Immature natural killer cell (primary cell): ENCODE results near the gene GLRA1. TPM values are rescaled to one million over a fixed set of nuclear protein-coding genes. Genes with fewer than 3 reads are reported as not detected.
"Not testable (repeated sequence)": the region's sequence is repeated elsewhere in the genome, so short reads cannot be mapped to it uniquely, and the experiment has no call there.

ENCODE experiments used
- DNase-seq, 3 donors: peaks; one replicate each; pipeline ENCODE4 v3.0.0; 2022; ENCODE audit warnings: mixed read lengths in 1 of 3
- H3K27ac Mint-ChIP-seq, 6 donors: one replicate each; pipeline ENCODE4 v1.8.0; 2020; ENCODE audit warnings: mixed read lengths in 6 of 6, mild to moderate bottlenecking in 5 of 6, inconsistent platforms in 4 of 6, moderate library complexity in 3 of 6
- H3K27me3 Mint-ChIP-seq, 3 donors: one replicate each; pipeline ENCODE4 v1.8.0; 2020 to 2021; ENCODE audit warnings: low read depth in 3 of 3, mild to moderate bottlenecking in 3 of 3, mixed read lengths in 3 of 3, moderate library complexity in 3 of 3, inconsistent platforms in 1 of 3
- H3K36me3 Mint-ChIP-seq, 3 donors: one replicate each; pipeline ENCODE4 v1.8.0; 2020; ENCODE audit warnings: mixed read lengths in 3 of 3, inconsistent platforms in 2 of 3, mild to moderate bottlenecking in 2 of 3
- H3K4me1 Mint-ChIP-seq, 2 donors: one replicate each; pipeline ENCODE4 v1.8.0; 2020; ENCODE audit warnings: inconsistent platforms in 2 of 2, mild to moderate bottlenecking in 2 of 2, mixed read lengths in 2 of 2, moderate library complexity in 1 of 2
- H3K4me3 Mint-ChIP-seq, 5 donors: one replicate each; pipeline ENCODE4 v1.8.0; 2020; ENCODE audit warnings: mild to moderate bottlenecking in 5 of 5, mixed read lengths in 5 of 5, inconsistent platforms in 3 of 5, moderate library complexity in 3 of 5
- H3K9me3 Mint-ChIP-seq, 6 donors: one replicate each; pipeline ENCODE4 v1.8.0; 2020; ENCODE audit warnings: mild to moderate bottlenecking in 6 of 6, mixed read lengths in 6 of 6, inconsistent platforms in 4 of 6, moderate library complexity in 3 of 6
- polyA plus RNA-seq, 3 donors: library from polyadenylated mRNA; unstranded; fragments of 300-500 nt; fragmentation: Illumina TruSeq; gene quantifications; one replicate each; pipeline ENCODE4 v1.2.3, GENCODE V29; 2021

GLRA1 gene
- polyA plus RNA-seq, 3 donors from 2014 or later = not detected

- no peak overlapping the region for H3K4me3 Mint-ChIP-seq
- H3K4me1 Mint-ChIP-seq = peaks cover 42 to 62% of the 10 kb centered on the region in 2 donors
- H3K9me3 Mint-ChIP-seq = no peaks in the 10 kb centered on the region
- peak overlapping the region in 4 of 6 donors; percentile 13 to 70 (median 42) for H3K27ac Mint-ChIP-seq
- H3K36me3 Mint-ChIP-seq = peaks cover 6 to 26% (median 14%) of the 10 kb centered on the region in 3 donors
- DNase-seq = no peak
- no peaks in the 10 kb centered on the region for H3K27me3 Mint-ChIP-seq
These were observed 138.2 kb downstream of the GLRA1 start for GRCh38 chr5:151786468-151786867.

GRCh38 chr5:151784141-151784540, 140.5 kb downstream of the GLRA1 start:
- H3K27me3 Mint-ChIP-seq = no peaks in the 10 kb centered on the region
- H3K36me3 Mint-ChIP-seq = peaks cover 0 to 10% (median 0%) of the 10 kb centered on the region in 3 donors
- no peaks in the 10 kb centered on the region for H3K9me3 Mint-ChIP-seq
- DNase-seq = no peak
- H3K27ac Mint-ChIP-seq = peak overlapping the region in 5 of 6 donors; percentile 19 to 72 (median 32)
- H3K4me3 Mint-ChIP-seq = peak overlapping the region in 1 of 5 donors; percentile 25
- peaks cover 59 to 73% of the 10 kb centered on the region in 2 donors for H3K4me1 Mint-ChIP-seq

GRCh38 chr5:151783664-151784063, 141.0 kb downstream of the GLRA1 start:
- not testable (repeated sequence) for H3K4me3 Mint-ChIP-seq, H3K27ac Mint-ChIP-seq, H3K27me3 Mint-ChIP-seq, H3K9me3 Mint-ChIP-seq, DNase-seq
- Mint-ChIP-seq H3K4me1 (peaks cover 62 to 77% of the 10 kb centered on the region in 2 donors), H3K36me3 (peaks cover 0 to 10% (median 0%) of the 10 kb centered on the region in 3 donors)

- H3K4me3 Mint-ChIP-seq = peak overlapping the region in 1 of 5 donors; percentile 53
- no peaks in the 10 kb centered on the region for H3K27me3 Mint-ChIP-seq
- peaks cover 73 to 92% of the 10 kb centered on the region in 2 donors for H3K4me1 Mint-ChIP-seq
- peak overlapping the region in 3 of 6 donors; percentile 2 to 72 (median 55) for H3K27ac Mint-ChIP-seq
- DNase-seq = no peak
- peaks cover 0 to 12% (median 4%) of the 10 kb centered on the region in 3 donors for H3K36me3 Mint-ChIP-seq
- H3K9me3 Mint-ChIP-seq = no peaks in the 10 kb centered on the region
These were observed 143.4 kb downstream of the GLRA1 start for GRCh38 chr5:151781201-151781600.

- Mint-ChIP-seq H3K36me3 (peaks cover 0 to 12% (median 4%) of the 10 kb centered on the region in 3 donors), H3K27me3 (no peaks in the 10 kb centered on the region), H3K9me3 (no peaks in the 10 kb centered on the region), H3K4me3 (peak overlapping the region in 2 of 5 donors; percentile 24 to 25), H3K27ac (peak overlapping the region in 4 of 6 donors; percentile 26 to 31 (median 30)), H3K4me1 (peaks cover 73 to 92% of the 10 kb centered on the region in 2 donors)
- DNase-seq = no peak
These were observed 144.3 kb downstream of the GLRA1 start for GRCh38 chr5:151780348-151780747.

- Mint-ChIP-seq H3K9me3 (no peaks in the 10 kb centered on the region), H3K27me3 (no peaks in the 10 kb centered on the region)
These were observed 145.0 kb downstream of the GLRA1 start for GRCh38 chr5:151779531-151780125.

GRCh38 chr5:151775025-151775606, 149.5 kb downstream of the GLRA1 start:
- Mint-ChIP-seq H3K27me3 (peaks cover 0 to 10% (median 9%) of the 10 kb centered on the region in 3 donors), H3K36me3 (peaks cover 0 to 12% (median 4%) of the 10 kb centered on the region in 3 donors), H3K27ac (peak overlapping the region in 5 of 6 donors; percentile 62 to 86 (median 72)), H3K4me3 (peak overlapping the region; percentile 28 to 92 (median 31)), H3K9me3 (no peaks in the 10 kb centered on the region), H3K4me1 (peaks cover 72 to 74% of the 10 kb centered on the region in 2 donors)
- DNase-seq = no peak

More at GRCh38 chr5:151779531-151780125, 145.0 kb downstream of the GLRA1 start:
- H3K27ac Mint-ChIP-seq = peak overlapping the region in 4 of 6 donors; percentile 25 to 77 (median 30)
- H3K36me3 Mint-ChIP-seq = peaks cover 0 to 12% (median 4%) of the 10 kb centered on the region in 3 donors
- peak overlapping the region in 3 of 5 donors; percentile 0 to 30 (median 4) for H3K4me3 Mint-ChIP-seq
- H3K4me1 Mint-ChIP-seq = peaks cover 74 to 92% of the 10 kb centered on the region in 2 donors
- no peak for DNase-seq

- peaks cover 64 to 66% of the 10 kb centered on the region in 2 donors for H3K4me1 Mint-ChIP-seq
- H3K36me3 Mint-ChIP-seq = peaks cover 0 to 8% (median 4%) of the 10 kb centered on the region in 3 donors
- H3K27me3 Mint-ChIP-seq = peaks cover 0 to 13% (median 9%) of the 10 kb centered on the region in 3 donors
- H3K4me3 Mint-ChIP-seq = peak overlapping the region; percentile 85 to 97 (median 92)
- H3K27ac Mint-ChIP-seq = peak overlapping the region in 5 of 6 donors; percentile 42 to 91 (median 86)
- H3K9me3 Mint-ChIP-seq = no peaks in the 10 kb centered on the region
- no peak for DNase-seq
These were observed 150.7 kb downstream of the GLRA1 start for GRCh38 chr5:151773951-151774350.

- peaks cover 62 to 64% of the 10 kb centered on the region in 2 donors for H3K4me1 Mint-ChIP-seq
These were observed 151.6 kb downstream of the GLRA1 start for GRCh38 chr5:151772846-151773561.

More at GRCh38 chr5:151772846-151773561, 151.6 kb downstream of the GLRA1 start:
- no peaks in the 10 kb centered on the region for H3K9me3 Mint-ChIP-seq
- H3K4me3 Mint-ChIP-seq = peak overlapping the region; percentile 86 to 97 (median 94)
- H3K36me3 Mint-ChIP-seq = peaks cover 0 to 7% (median 3%) of the 10 kb centered on the region in 3 donors
- H3K27me3 Mint-ChIP-seq = peaks cover 0 to 13% (median 9%) of the 10 kb centered on the region in 3 donors
- H3K27ac Mint-ChIP-seq = peak overlapping the region in 5 of 6 donors; percentile 82 to 94 (median 89)
- DNase-seq = no peak

Other genes starting within 250 kb of the GLRA1 start
- gene SPARC, start 237.9 kb downstream of the GLRA1 start, polyA plus RNA-seq = 10 to 100 TPM in 1 of 3 donors, 1 to 10 TPM in 2; 5.1 to 34.4 (median 9.8) TPM
- 100 to 1,000 TPM; 112 to 145 (median 113) TPM for gene ATOX1, start 166.2 kb downstream of the GLRA1 start, polyA plus RNA-seq
- 100 to 1,000 TPM; 124 to 148 (median 129) TPM for gene G3BP1, start 152.9 kb downstream of the GLRA1 start, polyA plus RNA-seq